ENCODE results near the gene GCLC. TPM values are rescaled to one million over a fixed set of nuclear protein-coding genes. Genes with fewer than 3 reads are reported as not detected.

Gene GCLC
- total RNA-seq, 1 donor from 2014 or later, result 26.7 TPM

DNA sequence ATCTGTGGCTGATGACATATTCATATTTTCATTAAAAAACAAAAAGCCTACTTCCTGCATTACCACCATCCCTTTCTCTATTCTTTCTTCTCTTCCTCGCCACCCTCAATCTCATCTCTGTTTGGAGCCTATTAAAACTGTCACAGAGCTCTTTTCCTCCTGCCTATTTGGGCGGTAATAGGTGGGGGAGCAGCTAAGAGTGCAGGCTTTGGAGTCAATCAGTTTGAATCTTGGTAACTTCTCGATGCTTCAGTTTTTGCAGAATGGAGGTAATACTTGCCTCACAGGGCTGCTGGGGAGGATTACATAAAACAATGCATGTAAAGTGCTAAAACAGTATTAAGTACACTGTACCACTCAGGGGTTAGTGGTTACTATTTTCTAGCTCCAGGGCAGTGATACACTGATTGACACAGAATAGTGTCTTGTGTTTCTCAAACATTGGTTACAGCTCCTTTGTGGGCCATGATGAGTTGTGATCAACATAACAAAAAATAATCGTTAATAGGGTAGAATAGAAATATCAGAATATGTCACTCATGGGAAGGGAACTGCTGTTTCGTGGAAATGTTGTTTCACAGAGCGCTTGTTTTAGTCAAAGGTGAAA, 14.0 kb downstream of the GCLC start:
- intact Hi-C loops (cut with DNase I), result loop anchor here (5.0 kb wide), 1 partner anchor 121 kb away; no protein-coding TSS in a partner anchor
- no peak for ATAC-seq
- no peak for DNase-seq (ENCODE audit: missing footprints)

DNA sequence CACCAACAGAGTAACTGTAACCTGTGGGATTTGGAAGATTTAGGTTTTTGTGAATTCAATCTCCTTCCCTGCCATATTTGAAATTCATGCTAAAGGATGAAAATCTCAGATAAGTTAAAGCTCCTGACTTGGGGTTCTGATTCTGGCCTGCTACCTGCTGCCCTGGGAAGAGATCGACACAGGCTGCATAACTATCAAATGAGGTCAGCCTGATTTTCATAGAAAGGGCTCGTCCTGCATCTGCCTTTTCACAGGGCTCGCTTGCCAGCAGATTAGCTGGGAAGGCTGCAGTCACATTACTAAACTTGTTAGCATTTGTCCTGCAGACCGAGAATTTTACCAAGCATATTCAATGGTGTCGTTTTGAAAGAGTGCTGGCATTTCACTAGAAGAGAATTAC, 14.6 kb downstream of the GCLC start:
- intact Hi-C loops (cut with DNase I), result loop anchor here (5.0 kb wide), 1 partner anchor 122 kb away; no protein-coding TSS in a partner anchor
- ATAC-seq (peak; percentile 80), DNase-seq (ENCODE audit: missing footprints) (peak; percentile 51)

DNA sequence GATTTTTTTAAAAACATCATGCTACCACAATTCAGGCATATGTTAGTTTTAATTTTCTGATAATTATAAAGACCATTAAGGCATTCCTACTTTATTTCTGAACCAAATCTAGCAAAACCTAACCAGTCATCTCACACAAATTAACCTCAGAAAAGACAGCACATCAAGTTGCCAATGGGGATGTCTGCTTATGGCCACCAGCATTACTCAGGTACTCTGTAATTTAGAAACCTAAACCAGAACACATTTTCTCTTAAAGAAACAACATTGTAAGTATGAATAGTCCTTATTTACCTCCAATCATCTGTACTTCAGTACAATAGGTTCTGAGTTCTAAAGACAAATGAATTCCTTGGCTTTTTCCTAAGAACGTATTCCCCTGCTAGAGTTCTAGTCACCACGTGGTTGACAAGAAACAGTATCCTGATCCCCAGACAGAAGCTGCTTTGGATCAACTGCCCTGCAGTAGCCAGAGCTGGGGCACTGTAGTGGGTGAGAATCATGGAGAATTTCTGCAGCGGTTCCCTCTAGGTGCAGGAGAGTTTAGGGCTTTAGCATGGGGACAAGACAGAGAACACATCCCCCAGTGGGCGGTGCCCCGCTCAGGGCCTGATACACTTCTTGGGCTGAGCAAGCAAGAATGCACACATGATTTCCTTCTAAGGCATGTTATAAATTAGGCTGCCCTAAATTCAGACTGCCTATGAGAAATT, 15.4 kb downstream of the GCLC start:
- peak; percentile 47 for DNase-seq (ENCODE audit: missing footprints)
- no peak for ATAC-seq
- intact Hi-C loops (cut with DNase I), result loop anchor here (5.0 kb wide), 1 partner anchor 123 kb away; no protein-coding TSS in a partner anchor

DNA sequence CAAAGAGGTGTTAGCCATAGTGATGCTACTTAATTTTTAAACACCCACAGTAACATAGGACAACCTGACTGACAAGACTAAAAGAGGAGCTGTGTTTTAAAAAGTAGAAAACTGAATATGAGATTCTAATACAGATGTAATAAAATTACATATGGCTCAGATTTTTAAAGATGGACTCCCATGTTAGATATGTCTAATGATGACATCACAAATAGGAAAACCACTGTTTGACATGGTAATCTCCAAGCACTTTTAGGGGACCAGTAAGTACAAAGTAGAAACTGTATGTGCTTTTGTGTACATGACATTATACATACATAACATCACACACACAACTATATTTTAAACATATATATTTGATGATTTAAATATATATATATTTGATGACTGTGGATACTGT, 16.8 kb downstream of the GCLC start:
- DNase-seq (ENCODE audit: missing footprints), result no peak
- no peak for ATAC-seq
- intact Hi-C loops (cut with DNase I), result no loop called here

DNA sequence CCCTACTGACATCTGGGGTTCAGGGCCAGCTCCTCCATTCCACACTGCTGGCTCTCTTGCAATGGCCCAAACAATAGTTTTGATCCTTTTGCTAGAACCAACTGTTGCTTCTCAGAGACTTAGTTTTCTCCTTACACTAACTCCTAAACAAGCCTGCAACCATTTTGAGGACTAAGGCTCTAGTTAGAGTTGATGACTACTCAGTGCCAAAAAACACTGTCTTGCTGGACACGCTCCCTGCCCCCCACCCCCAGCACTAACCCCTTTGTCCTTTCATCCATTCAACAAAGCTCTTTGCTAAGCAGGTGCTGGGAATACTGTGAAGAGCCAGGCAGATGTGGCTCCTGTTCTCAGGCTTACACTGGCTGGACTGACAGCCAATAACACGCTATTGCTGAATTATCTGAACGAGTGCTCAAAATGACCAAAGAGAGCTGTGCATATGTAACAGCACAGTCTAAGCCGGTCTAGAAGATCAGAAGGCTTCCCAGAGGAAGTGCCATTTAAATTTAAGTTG, 17.6 kb downstream of the GCLC start:
- intact Hi-C loops (cut with DNase I), result no loop called here
- ATAC-seq (no peak), DNase-seq (ENCODE audit: missing footprints) (no peak)

DNA sequence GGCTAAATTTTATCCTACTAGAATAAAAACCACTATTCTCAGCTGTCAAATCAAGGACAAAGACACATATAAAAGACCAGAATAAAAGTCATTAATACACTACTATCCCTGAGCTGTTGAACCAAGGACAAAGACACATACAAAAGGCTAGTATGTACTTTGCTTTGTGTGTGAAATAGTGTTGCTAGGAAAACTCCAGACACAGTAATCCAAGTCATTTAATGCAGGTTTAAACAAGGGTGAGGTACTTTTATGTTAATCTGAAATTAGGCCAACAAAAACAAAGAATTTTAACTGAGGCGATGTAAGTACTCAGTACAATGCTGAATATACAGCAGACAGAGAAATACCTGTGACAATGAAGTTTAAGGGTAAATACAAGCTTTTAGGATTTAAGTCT, 18.9 kb downstream of the GCLC start:
- intact Hi-C loops (cut with DNase I), result no loop called here
- ATAC-seq (no peak), DNase-seq (ENCODE audit: missing footprints) (no peak)

DNA sequence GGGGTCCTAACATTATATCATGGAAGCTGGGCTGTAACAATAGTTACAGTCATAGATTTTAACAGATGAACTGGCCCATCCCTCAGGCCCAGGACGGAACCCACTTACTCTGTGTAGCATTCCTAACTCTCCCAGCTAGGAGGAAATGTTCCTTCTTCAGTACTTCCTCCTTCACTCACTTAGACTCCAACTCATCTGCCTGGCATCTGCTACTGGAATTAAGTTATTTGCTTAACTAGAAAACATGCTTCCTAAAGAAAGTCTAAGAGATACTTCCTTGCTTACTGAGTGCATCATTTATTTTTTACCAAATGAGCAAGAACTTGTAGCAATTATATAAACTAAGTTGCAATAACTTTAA, 20.5 kb downstream of the GCLC start:
- ATAC-seq (no peak), DNase-seq (ENCODE audit: missing footprints) (no peak)
- intact Hi-C loops (cut with DNase I), result no loop called here

DNA sequence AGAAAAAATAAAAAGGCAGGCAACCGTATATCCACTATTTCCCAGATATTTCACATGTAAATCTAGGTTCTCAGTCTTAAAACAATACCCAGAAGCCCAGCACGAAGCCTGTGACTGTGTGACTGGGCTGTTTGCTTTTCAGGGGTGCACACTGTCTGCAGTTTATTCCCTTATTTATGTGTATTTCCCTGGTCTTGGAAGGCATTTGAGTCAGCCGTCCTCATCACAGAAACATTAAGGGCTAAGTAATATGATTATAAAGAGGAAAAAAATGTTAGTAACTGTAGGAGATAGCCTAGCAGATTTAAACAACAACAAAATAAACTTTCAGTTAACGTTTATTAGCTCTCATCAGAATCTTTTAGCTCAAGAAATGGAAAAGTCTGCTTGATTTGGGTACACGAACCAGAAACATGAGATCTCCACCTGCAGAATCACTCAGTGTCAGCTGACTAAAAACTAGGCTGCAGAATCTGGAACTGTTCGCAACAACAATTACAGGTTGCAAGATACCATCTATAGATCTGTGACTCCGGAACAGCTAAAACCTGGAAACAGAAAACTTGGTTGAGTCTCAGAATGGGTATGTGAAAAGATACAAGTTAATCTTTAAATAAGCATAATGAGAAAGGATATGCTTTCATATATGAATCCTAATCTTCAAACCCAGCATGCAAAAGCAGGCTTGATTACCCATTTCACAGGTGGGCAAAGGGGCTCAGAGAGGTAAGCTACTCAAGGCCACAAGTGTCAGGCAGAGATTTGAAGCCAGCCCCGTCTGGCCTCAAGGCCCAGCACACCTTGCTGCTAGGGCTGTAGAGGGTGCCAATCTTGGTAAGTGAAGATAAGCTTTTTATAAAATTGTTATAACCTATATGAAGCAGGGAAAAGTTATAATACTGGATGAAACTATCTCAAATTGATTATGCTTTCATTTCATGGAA, 21.1 kb downstream of the GCLC start:
- intact Hi-C loops (cut with DNase I), result no loop called here
- ATAC-seq, result no peak
- DNase-seq (ENCODE audit: missing footprints), result no peak

DNA sequence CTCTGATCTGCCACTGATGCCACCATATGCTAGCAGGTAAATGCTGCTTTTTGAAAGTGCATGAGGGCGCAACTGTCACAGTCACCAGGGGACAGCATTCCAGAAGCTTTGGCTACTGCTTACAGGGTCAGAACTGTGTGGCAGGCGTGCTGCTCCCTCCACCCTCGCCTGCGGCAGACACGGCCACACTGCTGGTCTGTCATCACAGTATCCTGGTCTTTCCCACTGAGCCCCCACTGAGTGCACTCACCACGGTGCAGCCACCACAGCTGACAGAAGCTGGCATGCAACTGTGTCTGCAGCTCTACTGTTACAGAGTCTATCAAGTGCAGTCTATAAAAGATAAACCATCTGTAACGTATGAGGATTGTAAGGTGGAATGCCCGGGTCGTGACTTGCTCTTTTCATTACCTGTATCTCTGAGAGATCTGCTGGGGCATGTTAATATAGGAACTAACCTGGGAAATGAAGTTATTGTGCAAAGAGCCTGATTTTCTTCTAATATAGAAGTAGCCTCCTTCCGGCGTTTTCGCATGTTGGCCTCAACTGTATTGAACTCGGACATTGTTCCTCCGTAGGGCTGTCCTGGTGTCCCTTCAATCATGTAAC, 24.5 kb downstream of the GCLC start:
- DNase-seq (ENCODE audit: missing footprints) (no peak), ATAC-seq (peak; percentile 62)
- intact Hi-C loops (cut with DNase I), result no loop called here

DNA sequence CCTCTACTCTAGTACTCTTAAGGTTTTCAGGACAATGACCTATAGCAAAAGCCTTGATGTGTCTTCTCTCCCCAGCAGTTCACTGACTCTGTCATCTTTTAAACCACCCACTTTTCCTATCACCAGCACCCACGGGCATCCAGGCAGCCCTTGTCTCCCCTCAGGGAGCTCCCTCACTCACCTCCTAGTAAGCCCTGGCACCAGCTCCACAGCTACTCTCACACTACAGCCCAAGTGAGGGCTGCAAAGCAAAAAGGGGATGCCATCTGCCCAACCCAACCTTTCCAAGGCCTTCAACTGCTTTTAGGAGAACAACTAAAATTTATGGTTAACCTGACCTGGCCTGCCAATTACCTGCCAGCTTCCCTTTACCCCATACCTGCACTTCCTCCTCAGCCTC, 26.0 kb downstream of the GCLC start:
- intact Hi-C loops (cut with DNase I), result no loop called here
- ATAC-seq (no peak), DNase-seq (ENCODE audit: missing footprints) (no peak)

DNA sequence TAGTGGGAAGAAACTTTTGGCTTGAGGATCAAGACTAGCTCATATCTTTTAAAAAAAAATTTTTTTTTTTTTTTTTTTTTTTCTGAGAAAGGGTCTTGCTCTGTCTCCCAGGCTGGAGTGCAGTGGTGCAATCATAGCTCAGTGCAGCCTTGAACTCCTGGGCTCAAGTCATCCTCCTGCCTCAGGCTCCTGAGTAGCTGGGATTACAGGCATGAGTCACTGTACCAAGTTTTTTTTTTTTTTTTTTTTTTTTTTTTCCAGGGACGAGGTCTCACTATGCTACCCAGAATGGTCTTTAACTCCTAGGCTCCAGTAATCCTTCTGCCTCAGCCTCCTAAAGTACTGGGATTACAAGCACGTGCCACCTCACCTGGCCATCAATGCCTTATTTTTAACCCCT, 27.9 kb downstream of the GCLC start:
- ATAC-seq (no peak), DNase-seq (ENCODE audit: missing footprints) (no peak)
- intact Hi-C loops (cut with DNase I), result no loop called here

DNA sequence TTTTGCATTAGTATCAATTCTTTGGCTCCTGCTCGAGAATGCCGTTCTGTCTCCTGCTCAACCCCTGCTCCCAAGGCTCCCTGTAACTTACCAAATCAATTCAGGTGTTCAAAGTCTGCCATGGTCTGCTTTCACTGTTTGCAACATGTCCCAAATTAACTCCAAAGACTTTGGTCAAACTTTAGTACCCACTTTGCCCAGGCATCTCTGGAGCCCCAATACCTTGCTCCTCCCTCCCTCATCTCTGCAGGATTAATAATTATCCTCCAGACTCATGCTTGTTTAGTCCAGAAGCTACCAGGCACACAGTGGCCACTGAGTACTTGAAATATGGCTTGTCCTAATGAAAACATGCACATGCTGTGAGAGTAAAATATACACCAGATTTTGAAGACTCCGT, 30.2 kb downstream of the GCLC start:
- ATAC-seq, result no peak
- DNase-seq (ENCODE audit: missing footprints), result no peak
- intact Hi-C loops (cut with DNase I), result no loop called here

DNA sequence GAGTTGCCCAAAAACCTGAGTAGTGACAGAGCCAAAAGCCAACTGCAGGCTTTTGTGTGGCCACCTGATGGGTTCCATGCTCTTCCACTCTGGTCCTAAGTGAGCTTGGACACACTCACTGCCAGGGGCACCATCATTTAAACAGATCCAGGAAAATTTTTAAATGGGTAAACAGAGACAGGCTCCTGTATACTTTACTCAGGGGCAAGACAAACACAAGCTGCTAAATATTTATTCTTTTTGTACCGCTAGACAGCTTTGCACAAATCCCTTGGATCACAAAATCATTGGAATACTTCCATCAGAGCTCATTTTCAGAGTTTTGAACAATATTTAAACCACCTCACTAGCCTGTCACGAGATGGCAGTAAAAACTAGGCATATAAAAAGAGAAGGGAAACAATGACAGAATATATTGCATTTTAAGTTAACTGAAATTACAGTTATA, 31.4 kb downstream of the GCLC start:
- DNase-seq (ENCODE audit: missing footprints) (no peak), ATAC-seq (no peak)
- intact Hi-C loops (cut with DNase I), result no loop called here

DNA sequence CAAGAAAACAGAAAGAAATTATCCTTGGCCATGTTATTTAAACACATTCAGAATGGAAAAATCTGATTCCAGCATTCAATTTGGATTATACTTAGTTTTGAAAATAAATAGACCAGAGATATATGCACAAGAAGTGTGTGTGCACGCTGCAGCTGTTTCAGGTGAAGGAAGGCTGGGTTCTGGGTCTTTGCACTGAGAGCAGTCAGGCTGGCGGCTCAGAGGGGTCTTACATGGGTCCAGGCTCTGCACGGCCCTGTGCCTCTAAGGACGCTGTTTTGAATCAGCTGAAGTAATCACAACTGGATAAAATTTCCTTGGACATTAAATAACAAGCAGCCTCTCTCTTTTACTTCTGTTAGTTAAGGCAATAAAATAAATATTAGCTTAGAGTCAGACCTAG, 31.8 kb downstream of the GCLC start:
- ATAC-seq (no peak), DNase-seq (ENCODE audit: missing footprints) (no peak)
- intact Hi-C loops (cut with DNase I), result no loop called here

DNA sequence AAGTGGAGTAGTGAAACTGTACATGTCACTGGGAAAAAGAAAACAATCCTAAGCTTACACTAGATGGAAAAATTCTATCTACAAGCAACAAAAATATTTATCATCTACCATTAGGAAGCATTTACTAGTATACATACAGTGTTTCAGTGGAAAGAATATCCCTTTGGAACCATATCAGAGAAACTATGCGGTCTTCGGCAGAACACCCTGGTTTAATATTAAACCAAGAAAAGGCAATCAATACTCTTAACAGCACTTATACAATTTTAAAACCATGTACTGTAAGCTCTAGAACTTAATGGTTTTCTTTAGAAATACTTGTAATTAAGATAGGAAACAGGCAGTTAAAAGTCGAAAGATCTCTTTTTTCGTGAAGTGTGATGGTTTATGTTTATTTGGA, 32.3 kb downstream of the GCLC start:
- intact Hi-C loops (cut with DNase I), result no loop called here
- no peak for DNase-seq (ENCODE audit: missing footprints)
- ATAC-seq, result no peak

DNA sequence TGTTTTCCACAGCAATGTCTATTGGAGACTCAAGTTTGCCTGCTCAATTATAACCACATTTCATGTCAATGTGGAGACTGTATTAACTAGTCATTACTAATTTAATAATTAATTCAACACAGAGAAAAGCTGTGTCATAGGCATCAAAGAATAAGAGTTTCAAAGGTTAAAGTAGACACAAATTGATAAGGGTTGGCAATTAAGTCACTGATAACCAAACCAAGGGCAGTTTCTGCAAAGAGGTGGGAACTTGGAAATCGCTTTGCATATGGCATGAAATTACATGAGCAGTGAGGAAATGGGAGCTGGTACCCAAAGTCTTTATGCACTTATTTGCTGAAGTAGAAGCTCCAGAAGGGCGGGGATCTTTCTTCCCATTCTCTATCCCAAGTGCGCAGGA, 34.2 kb downstream of the GCLC start:
- intact Hi-C loops (cut with DNase I), result no loop called here
- no peak for DNase-seq (ENCODE audit: missing footprints)
- no peak for ATAC-seq

DNA sequence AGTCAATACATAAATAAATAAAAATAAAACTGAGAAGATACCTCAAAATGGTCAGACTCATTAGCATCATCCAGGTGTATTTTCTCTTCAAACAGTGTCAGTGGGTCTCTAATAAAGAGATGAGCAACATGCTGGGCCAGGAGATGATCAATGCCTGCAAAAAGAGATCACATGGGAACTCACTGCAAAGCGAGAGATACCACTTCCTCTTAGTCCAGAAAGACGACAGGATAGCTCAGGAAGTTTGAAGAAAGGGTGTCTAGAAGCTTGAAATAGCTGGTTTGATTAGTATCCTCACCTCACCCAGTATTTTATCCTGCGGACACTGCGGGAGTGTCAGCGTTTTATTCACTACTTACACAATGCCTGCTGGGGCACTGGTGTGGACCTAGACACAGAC, 38.0 kb downstream of the GCLC start:
- ATAC-seq, result no peak
- intact Hi-C loops (cut with DNase I), result no loop called here
- DNase-seq (ENCODE audit: missing footprints), result no peak

DNA sequence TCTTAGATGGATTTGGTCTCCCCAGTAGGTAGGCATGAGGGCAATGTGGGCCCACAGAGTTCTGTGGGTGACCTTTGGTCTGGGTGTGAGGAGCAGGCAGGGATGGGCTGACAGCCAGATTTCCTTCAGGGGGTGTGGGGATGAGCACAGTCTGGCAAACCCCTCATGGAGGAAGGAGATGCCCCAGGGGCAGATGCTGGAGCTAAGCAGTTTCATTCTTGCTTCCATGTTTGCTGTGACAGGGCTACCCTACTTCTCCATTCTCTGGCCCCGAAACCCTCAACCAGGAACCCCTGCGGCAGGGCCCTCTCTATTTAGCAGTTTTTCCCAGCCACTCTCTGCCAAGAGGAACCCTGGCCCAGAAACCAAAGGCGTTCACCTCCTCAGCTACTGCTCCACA, 40.4 kb downstream of the GCLC start:
- intact Hi-C loops (cut with DNase I), result no loop called here
- ATAC-seq, result no peak
- DNase-seq (ENCODE audit: missing footprints), result no peak

DNA sequence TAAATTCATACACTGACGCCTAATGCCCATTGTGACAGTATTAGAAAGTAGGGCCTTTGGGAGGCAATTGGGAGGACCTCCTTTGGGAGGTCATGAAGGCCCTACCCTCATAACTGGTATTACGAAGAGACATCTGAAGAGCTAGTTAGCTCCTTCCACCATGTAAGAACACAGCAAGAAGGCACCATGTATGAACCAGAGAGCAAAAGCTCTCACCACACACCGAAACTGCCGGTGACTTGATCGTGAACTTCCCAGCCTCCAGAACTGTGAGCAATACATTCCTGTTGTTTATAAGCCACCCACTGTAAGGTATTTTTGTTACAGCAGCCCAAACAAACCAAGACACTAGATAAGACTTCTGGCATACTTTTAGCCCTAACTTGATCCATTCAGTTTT, 41.8 kb downstream of the GCLC start:
- ATAC-seq (no peak), DNase-seq (ENCODE audit: missing footprints) (no peak)
- intact Hi-C loops (cut with DNase I), result no loop called here

Measured in Right ventricle myocardium inferior (tissue), 1 donor.